ENCODE data around the gene NR2F2.

GRCh38 chr15:96344060-96344705 lies 13.7 kb downstream of the NR2F2 start:
- no peak for TF ChIP-seq EZH2 (IDR thresholded peaks at IDR 0.05; ENCODE audit: low read length)
- no peak for TF ChIP-seq CTCF (optimal IDR thresholded peaks at IDR 0.05 in 1 of 3, IDR thresholded peaks at IDR 0.05 in 1 of 3, conservative IDR thresholded peaks at IDR 0.05 in 1 of 3; ENCODE audit: extremely low read depth in 1 of 3, insufficient read depth in 2 of 3, low read length in 3 of 3)

All from keratinocyte (primary cell).